Epithelial cell of proximal tubule (primary cell): ENCODE measurements around the gene IFNG-AS1. TPM values are rescaled to one million over a fixed set of nuclear protein-coding genes. Genes with fewer than 3 reads are reported as not detected.

Experiments used
- DNase-seq: peaks from one replicate; pipeline ENCODE4 v3.0.0-alpha.2; 2011; ENCODE audit warnings: low read depth
- H3K4me3 ChIP-seq: 2 replicates; pipeline ENCODE4 v1.5.1; 2011; ENCODE audit warnings: low read depth, mild to moderate bottlenecking, low read length
- total RNA-seq: library from RNA; depleted of rRNA; stranded (reverse); fragments of >200 nt; gene quantifications from 2 replicates; pipeline ENCODE4 v1.2.3, GENCODE V29; 2015
- TF ChIP-seq, protein P1 (sequence below): conservative IDR thresholded peaks from 2 replicates; pipeline ENCODE4 v1.5.1; 2012; ENCODE audit warnings: low read depth, mild to moderate bottlenecking, low read length

Gene IFNG-AS1
- total RNA-seq, 1 donor from 2014 or later = not detected

DNA sequence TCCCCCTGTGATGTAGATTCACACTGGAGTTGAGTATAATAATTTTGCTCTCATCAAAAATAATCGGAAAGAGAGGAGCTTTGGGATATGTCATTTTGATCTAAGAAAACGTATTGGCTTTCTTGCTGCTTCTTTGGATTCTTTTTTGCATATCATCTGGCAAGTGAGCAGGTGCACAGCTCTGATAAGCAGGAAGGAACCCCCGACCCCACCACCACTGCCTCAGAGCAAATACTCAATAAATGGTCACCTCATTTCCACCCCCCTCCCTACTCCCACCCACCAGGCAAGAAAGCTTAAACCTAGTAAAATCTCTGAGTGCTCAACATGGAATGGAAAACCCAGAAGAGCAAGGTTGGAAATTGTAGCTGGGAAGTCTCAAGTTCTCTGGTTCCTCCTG is 49.4 kb downstream of the IFNG-AS1 start:
- H3K4me3 ChIP-seq = no peak overlapping the region
- TF ChIP-seq, protein P1, sequence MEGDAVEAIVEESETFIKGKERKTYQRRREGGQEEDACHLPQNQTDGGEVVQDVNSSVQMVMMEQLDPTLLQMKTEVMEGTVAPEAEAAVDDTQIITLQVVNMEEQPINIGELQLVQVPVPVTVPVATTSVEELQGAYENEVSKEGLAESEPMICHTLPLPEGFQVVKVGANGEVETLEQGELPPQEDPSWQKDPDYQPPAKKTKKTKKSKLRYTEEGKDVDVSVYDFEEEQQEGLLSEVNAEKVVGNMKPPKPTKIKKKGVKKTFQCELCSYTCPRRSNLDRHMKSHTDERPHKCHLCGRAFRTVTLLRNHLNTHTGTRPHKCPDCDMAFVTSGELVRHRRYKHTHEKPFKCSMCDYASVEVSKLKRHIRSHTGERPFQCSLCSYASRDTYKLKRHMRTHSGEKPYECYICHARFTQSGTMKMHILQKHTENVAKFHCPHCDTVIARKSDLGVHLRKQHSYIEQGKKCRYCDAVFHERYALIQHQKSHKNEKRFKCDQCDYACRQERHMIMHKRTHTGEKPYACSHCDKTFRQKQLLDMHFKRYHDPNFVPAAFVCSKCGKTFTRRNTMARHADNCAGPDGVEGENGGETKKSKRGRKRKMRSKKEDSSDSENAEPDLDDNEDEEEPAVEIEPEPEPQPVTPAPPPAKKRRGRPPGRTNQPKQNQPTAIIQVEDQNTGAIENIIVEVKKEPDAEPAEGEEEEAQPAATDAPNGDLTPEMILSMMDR = no peak
- no peak for DNase-seq

DNA sequence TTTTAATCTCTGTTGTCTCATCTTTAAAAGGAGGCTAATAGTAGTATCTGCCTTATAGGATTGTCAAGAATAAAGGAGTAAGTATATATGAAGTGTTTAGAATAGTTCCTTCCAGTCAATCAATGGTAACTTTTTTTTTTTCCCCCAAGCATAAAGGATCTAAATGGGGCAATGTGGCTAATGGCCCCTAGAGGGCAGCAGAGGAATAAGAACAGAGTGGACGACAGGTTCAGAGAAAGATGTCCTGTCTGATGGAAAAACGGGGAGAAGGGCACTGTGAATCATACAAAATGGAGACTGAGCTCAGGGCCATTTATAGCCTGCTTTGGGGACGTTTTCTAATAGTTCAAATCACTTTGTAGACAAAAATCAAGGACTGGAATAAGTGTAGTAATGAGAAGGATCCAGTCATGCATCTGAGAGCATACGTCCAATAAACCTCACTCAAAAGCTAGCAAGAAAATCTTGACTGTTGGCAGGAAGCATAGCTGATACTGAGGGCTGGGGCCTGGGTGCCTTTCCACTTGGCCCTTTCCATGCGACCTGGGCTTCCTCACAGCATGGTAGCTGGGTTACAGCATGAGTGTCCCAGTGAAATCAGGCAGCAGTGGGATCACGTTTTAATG is 51.3 kb downstream of the IFNG-AS1 start:
- DNase-seq = peak; percentile 52
- H3K4me3 ChIP-seq = no peak overlapping the region
- TF ChIP-seq, protein P1 = peak; percentile 97

DNA sequence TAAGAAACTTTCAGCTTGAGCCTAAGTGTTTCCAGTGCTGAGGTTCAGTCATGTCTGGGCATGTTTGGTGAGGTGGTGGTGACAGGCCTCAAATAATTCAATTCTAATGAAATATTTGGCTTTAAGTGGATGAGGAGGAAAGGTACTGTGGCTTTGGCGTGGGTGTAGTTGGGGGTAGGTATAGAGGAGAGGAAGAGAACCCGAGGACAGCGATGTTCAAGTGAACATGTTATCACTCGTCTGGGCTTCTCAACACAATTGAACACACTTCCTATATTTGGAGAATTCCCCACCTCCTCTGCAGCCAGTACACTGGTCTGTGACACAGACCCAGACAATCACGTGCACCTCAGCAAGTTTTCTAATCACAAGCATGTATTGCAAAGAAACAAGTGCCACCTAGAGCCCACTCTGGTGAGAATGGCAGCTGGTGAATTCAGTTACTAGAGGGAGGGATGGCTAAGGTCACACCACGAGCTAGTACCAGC is 53.0 kb downstream of the IFNG-AS1 start:
- TF ChIP-seq, protein P1 = no peak
- DNase-seq = no peak
- no peak overlapping the region for H3K4me3 ChIP-seq

DNA sequence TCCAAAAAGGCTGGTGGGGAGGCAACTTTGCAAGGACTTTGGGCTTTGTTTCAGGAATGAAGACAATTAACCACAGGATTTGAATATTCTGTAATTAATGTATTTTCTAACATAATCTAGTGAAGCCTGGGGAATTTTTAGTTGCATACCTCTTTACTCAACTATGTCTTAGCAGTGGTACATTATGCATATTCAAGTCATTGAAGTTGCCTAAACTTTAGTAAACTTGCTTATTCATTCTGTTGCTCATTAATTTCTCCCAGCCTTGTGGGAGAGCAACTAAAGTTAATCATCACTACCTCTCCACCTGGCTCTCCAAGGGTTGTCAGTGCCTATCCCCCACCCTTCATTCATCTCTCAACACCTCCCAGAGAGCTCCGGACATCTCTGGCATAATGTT is 54.2 kb downstream of the IFNG-AS1 start:
- no peak overlapping the region for H3K4me3 ChIP-seq
- TF ChIP-seq, protein P1 = no peak
- peak; percentile 80 for DNase-seq

DNA sequence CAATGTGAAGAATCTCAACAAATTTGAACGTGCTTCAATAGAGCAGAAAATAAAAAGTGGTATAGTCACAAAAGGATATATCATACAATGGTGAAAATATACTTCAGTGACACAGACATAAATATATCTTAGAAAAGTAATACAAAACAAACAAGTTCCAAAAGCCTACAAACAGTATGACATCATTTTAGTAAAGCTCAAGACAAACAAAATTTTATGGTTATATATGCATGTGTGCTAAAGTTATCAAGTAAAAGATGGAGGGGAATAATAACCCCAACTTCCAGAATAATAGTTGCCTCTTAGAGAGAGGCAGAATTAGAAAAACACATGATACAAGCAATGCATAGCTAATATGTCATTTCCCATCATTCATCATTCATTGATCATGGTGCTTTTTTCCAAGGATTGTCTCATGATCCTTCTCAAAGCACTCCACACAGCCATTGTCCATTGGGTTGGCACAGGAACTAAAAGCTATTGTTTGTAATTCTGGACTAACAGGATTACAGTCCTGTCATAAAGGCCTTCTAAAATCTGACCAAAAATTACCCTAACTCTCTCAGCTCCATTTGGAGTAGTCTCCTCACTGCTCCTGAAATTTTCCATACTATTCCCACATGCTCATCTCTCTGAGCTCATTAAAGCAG is 59.5 kb downstream of the IFNG-AS1 start:
- TF ChIP-seq, protein P1 = no peak
- no peak for DNase-seq

DNA sequence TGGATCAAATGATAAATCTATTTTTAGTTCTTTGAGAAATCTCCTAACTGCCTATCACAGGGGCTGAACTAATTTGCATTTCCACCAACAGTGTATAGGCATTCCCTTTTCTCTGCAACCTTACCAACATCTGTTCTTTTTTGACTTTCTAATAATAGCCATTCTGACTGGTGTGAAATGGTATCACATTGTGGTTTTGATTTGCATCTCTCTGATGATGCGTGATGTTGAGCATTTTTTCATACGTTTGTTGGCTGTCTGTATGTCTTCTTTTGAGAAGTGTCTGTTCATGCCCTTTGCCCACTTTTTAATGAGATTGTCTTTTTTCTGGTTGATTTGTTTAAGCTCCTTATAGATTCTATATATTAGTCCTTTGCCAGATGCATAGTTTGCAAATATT is 67.1 kb downstream of the IFNG-AS1 start:
- TF ChIP-seq, protein P1 = no peak
- no peak overlapping the region for H3K4me3 ChIP-seq
- no peak for DNase-seq

More for the DNA sequence above, 59.5 kb downstream of the IFNG-AS1 start:
- no peak overlapping the region for H3K4me3 ChIP-seq
